Endometrial microvascular endothelial cells (primary cell): ENCODE results near the gene TAS2R4. TPM values are rescaled to one million over a fixed set of nuclear protein-coding genes. Genes with fewer than 3 reads are reported as not detected.
"Not testable (repeated sequence)": the region's sequence is repeated elsewhere in the genome, so short reads cannot be mapped to it uniquely, and the experiment has no call there.

ENCODE experiments used
- in situ Hi-C: cut with HindIII; loops from 2 replicates; pipeline ENCODE4 v1.10.0; 2017; ENCODE audit warnings: low sequenced_read_pairs, low pct_unique_long_range_greater_than_20kb; ENCODE audit errors: inconsistent ontology term
- total RNA-seq: library from RNA; depleted of rRNA; stranded (reverse); fragments of >200 nt; gene quantifications from one replicate; pipeline ENCODE4 v1.2.3, GENCODE V29; 2015; ENCODE audit errors: inconsistent ontology term

TAS2R4 gene
- not detected for total RNA-seq

- in situ Hi-C loops = no loop called here
Observed at GRCh38 chr7:141776374-141776773, at the start of gene TAS2R4. TAS2R4 (plus strand) TSS chr7:141776674; CDS start chr7:141778489, 1,815 bp downstream.

- in situ Hi-C loops = no loop called here
Observed at GRCh38 chr7:141729020-141729419, 47.5 kb upstream of the TAS2R4 start.

- in situ Hi-C loops = no loop called here
Observed at GRCh38 chr7:141731476-141732149, 44.9 kb upstream of the TAS2R4 start.

- in situ Hi-C loops = no loop called here
Observed at GRCh38 chr7:141737118-141737835, 39.2 kb upstream of the TAS2R4 start.

GRCh38 chr7:141737836-141738591 lies 38.5 kb upstream of the TAS2R4 start, which contains the start of gene SSBP1:
SSBP1 (plus strand) TSS chr7:141738358; CDS start chr7:141739167, 809 bp downstream.
- in situ Hi-C loops = no loop called here

GRCh38 chr7:141738592-141739013 lies 37.9 kb upstream of the TAS2R4 start:
- in situ Hi-C loops = no loop called here

GRCh38 chr7:141739250-141739649 lies 37.2 kb upstream of the TAS2R4 start:
- in situ Hi-C loops = no loop called here

- in situ Hi-C loops = no loop called here
Observed at GRCh38 chr7:141742229-141742628, 34.2 kb upstream of the TAS2R4 start.

- in situ Hi-C loops = no loop called here
Observed at GRCh38 chr7:141744131-141744530, 32.3 kb upstream of the TAS2R4 start.

- in situ Hi-C loops = no loop called here
Observed at GRCh38 chr7:141748396-141748795, 28.1 kb upstream of the TAS2R4 start.

GRCh38 chr7:141751904-141752303 lies 24.6 kb upstream of the TAS2R4 start:
- in situ Hi-C loops = not testable (repeated sequence)

- in situ Hi-C loops = no loop called here
Observed at GRCh38 chr7:141752634-141753033, 23.8 kb upstream of the TAS2R4 start.

- in situ Hi-C loops = no loop called here
Observed at GRCh38 chr7:141754939-141755338, 21.5 kb upstream of the TAS2R4 start.

GRCh38 chr7:141763797-141764196 lies 12.7 kb upstream of the TAS2R4 start, which contains the start of gene TAS2R3:
TAS2R3 (plus strand) TSS chr7:141764097; CDS start chr7:141764159, 62 bp downstream.
- in situ Hi-C loops = no loop called here

GRCh38 chr7:141770083-141770583 lies 6.3 kb upstream of the TAS2R4 start:
- in situ Hi-C loops = not testable (repeated sequence)

GRCh38 chr7:141785706-141786552 lies 9.5 kb downstream of the TAS2R4 start:
- in situ Hi-C loops = no loop called here

- in situ Hi-C loops = no loop called here
Observed at GRCh38 chr7:141788296-141788695, 11.8 kb downstream of the TAS2R4 start.

- in situ Hi-C loops = no loop called here
Observed at GRCh38 chr7:141789917-141790316, 13.4 kb downstream of the TAS2R4 start, which contains the start of gene TAS2R5. TAS2R5 (plus strand) TSS chr7:141790217; CDS start chr7:141790362, 145 bp downstream.
